ENCODE data around the gene STAB1.

- no peak for TF ChIP-seq CTCF (IDR thresholded peaks at IDR 0.05; ENCODE audit: control extremely low read depth in 1 of 3, insufficient read depth in 1 of 3, low read depth in 1 of 3, low read length in 3 of 3)
- TF ChIP-seq EZH2 (IDR thresholded peaks at IDR 0.05; ENCODE audit: low read depth, low read length, severe bottlenecking) = no peak
- no peak for TF ChIP-seq POLR2AphosphoS5 (IDR thresholded peaks at IDR 0.05; ENCODE audit: low read depth, low read length)
- TF ChIP-seq RNF2 (IDR thresholded peaks at IDR 0.05; ENCODE audit: borderline replicate concordance, low read depth, low read length, missing control alignments, poor library complexity, severe bottlenecking) = no peak
- TF ChIP-seq POLR2A (IDR thresholded peaks at IDR 0.05; ENCODE audit: control extremely low read depth in 1 of 2, low read depth in 2 of 2, low read length in 2 of 2) = no peak
- TF ChIP-seq, protein P1, sequence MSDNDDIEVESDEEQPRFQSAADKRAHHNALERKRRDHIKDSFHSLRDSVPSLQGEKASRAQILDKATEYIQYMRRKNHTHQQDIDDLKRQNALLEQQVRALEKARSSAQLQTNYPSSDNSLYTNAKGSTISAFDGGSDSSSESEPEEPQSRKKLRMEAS (IDR thresholded peaks at IDR 0.05) = no peak
- TF ChIP-seq KDM5A (IDR thresholded peaks at IDR 0.05; ENCODE audit: low read length) = no peak
These were observed at the start of gene STAB1 for GRCh38 chr3:52494886-52495495.
